NCI-H1105 (cell line): ENCODE data around the gene RNASE4.

Experiments used
- DNase-seq: peaks from one replicate; lab custom pipeline; 2025; lab: John Stamatoyannopoulos, UW

Gene RNASE4

DNA sequence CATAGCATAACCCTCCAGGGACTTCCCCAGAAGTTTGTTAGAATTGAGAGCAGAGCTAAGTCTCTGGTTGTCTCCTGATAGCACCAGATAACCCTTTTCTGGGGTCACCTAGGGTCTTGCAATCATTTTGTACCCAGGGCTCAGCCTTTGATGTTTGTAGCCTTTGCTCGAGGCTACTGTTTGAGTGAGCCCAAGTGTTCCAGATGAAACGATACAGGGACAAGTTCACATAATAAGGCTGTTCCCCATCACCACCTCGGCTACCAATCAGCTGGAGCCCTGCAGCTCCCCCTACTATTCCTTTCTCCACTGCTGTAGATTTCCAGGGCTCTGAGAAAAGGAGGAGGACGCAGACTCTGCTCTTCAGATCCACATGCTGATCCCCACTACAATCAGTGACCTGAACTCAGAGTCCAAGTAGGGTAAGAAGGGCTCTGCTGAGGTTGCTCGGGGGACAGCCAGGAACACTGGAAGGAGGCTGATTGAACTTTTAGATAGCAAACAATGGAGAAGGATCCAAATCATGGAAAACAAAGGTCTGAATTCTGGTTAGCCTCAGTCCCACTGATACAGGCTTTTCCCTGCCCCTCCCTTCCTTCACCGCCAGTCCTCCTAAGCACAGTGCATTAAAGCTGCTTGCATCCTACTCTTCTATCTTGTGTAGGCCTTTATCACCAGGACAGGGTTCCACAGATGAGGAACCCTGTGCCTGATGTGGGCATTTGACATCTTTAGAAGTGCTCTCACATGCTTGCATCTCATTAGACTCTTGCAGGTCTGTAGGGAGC lies 61.4 kb downstream of the RNASE4 start, which contains the start of gene EDDM3A:
Gene EDDM3A (plus strand): TSS at position 317 of the 788 bp plus-strand sequence. CDS start 1,694 bp downstream, outside the sequence.
- DNase-seq: no peak

DNA sequence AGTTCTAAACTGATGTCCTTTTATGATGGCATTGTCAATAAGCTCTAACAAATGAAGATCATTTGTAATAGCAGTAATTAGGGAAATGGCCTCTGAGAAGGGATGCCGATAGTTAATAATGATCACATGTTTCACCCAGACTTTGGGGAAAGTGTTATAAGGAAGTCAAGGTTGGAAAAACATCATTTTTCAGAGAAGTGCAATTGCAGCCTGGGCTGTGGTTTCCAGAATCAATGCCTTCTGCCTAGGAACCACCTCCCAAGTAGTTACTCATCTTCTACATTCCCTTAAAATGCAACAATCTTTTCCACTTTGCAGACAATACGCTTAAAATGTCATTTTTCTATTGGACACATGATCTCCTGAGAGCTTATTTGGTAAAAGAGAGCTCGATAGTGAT lies 62.2 kb downstream of the RNASE4 start:
- no peak for DNase-seq

DNA sequence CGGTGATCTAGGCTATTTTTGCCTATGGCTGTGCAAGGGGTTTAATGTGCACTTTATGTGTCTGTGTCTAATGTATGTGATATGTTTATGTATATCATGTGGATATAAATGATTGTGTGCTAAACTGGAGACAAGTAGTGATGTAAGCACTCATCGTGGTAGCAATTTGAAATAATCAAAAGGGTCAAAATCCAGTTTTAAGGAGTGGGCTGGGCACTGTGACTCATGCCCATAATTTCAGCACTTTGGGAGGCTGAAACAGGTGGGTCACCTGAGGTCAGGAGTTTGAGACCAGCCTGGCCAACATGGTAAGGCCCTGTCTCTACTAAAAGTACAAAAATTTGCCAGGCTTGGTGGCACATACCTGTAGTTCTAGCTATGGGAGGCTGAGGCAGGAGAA lies 64.1 kb downstream of the RNASE4 start:
- no peak for DNase-seq

DNA sequence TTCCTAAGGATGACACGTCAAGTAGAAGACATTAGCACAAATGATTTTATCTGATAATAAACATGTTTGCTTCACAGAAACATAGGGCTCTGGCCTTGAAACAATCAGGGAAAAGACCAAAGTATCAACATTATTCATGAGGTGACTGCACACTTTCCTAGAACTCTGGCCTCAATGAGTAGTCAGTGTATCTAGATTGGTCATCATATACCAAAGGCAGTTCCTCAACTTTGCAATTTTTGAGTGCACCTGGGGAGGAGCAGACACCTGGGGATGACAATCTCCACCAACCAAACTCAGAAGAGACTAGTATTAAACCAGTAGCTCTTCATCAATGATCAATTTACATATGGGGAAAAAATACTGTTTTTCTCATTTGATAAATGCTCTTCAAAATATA lies 65.8 kb downstream of the RNASE4 start:
- DNase-seq: no peak
